GM12878 (cell line): ENCODE results near the gene UBE2O. TPM values are rescaled to one million over a fixed set of nuclear protein-coding genes. Genes with fewer than 3 reads are reported as not detected.

Experiments
- ATAC-seq: fragments of 200-7000 bp; cut with Tn5 transposase; 3 replicates; pipeline ENCODE4 v1.9.1; 2020; ENCODE audit warnings: mild to moderate bottlenecking, moderate library complexity
- BruUV-seq: library from RNA; stranded (reverse); fragments of 400-500 nt; replicated peaks from 2 replicates; lab custom pipeline; 2021; lab: Mats Ljungman, UMichigan
- CTCF ChIA-PET: fragments of 300-600 bp; sonication (Branson Sonifier 250); formaldehyde crosslinking; extraction: SDS; loops from one replicate; lab custom pipeline; 2021; ENCODE audit warnings: inconsistent platforms; lab: Yijun Ruan, JAX
- POLR2A ChIA-PET: fragments of 350-600 bp; formaldehyde crosslinking; extraction: SDS; loops from one replicate; lab custom pipeline; 2021; ENCODE audit warnings: inconsistent platforms; lab: Charles Lee
- RAD21 ChIA-PET: fragments of 300-600 bp; sonication (Branson Sonifier 250); formaldehyde crosslinking; loops from one replicate; lab custom pipeline; 2023; ENCODE audit warnings: antibody characterized with exemption; ENCODE audit not compliant: unreplicated experiment; lab: Charles Lee
- SMC1A ChIA-PET: fragments of 300-600 bp; sonication (Branson Sonifier 250); formaldehyde crosslinking; loops from one replicate; lab custom pipeline; 2023; ENCODE audit not compliant: unreplicated experiment, uncharacterized antibody; lab: Charles Lee
- DNase-seq: peaks from one replicate; pipeline ENCODE4 v3.0.0-alpha.2; 2011; ENCODE audit warnings: low read depth, low spot score
- FAIRE-seq: peaks from 3 replicates; lab custom pipeline; 2011; peaks lifted over from hg19 to GRCh38; lab: Jason Lieb, UNC
- H2AFZ ChIP-seq: 2 replicates; pipeline ENCODE4 v1.6.0; 2011; ENCODE audit warnings: low read depth, low read length, control low read depth; ENCODE audit not compliant: control insufficient read depth
- H3K27ac ChIP-seq: 2 replicates; pipeline ENCODE4 v1.5.1; 2011; ENCODE audit warnings: control low read depth; ENCODE audit not compliant: control insufficient read depth, insufficient read depth
- H3K27me3 ChIP-seq, 2 experiments: replicated peaks in 1 of 2; 2 replicates each; pipeline versions ENCODE4 v1.6.0 to v1.6.1; 2011; ENCODE audit warnings: low read length in 1 of 2; ENCODE audit not compliant: control insufficient read depth in 2 of 2, insufficient read depth in 2 of 2
- H3K36me3 ChIP-seq, 2 experiments: 2 replicates each; pipeline ENCODE4 v1.5.1; 2011; ENCODE audit warnings: low read length in 1 of 2; ENCODE audit not compliant: control insufficient read depth in 2 of 2, insufficient read depth in 2 of 2
- H3K4me1 ChIP-seq: 2 replicates; pipeline ENCODE4 v1.6.1; 2011; ENCODE audit warnings: mild to moderate bottlenecking, low read length, moderate library complexity, mixed read lengths; ENCODE audit not compliant: control insufficient read depth, insufficient read depth
- H3K4me2 ChIP-seq: 2 replicates; pipeline ENCODE4 v1.6.0; 2011; ENCODE audit warnings: control low read depth; ENCODE audit not compliant: control insufficient read depth, insufficient read depth
- H3K4me3 ChIP-seq: fragments of 200-600 bp; sonication (generic); 2 replicates; pipeline ENCODE4 v1.5.1; 2016
- H3K79me2 ChIP-seq: 2 replicates; pipeline ENCODE4 v1.6.0; 2011; ENCODE audit warnings: low read length; ENCODE audit not compliant: control insufficient read depth, insufficient read depth
- H3K9ac ChIP-seq: 2 replicates; pipeline ENCODE4 v1.8.0; 2011; ENCODE audit warnings: low read length, control low read depth, mixed read lengths; ENCODE audit not compliant: control insufficient read depth, insufficient read depth
- H3K9me3 ChIP-seq: replicated peaks from 3 replicates; pipeline ENCODE4 v1.5.1; 2011; ENCODE audit warnings: mild to moderate bottlenecking, low read length; ENCODE audit not compliant: control insufficient read depth, insufficient read depth
- H4K20me1 ChIP-seq: 2 replicates; pipeline ENCODE4 v1.6.0; 2011; ENCODE audit not compliant: control insufficient read depth, insufficient read depth
- CREM ChIP-seq: IDR thresholded peaks from 2 replicates; pipeline ENCODE4 v1.6.1; 2014; ENCODE audit warnings: antibody characterized with exemption, low read depth
- CUX1 ChIP-seq: IDR thresholded peaks from 2 replicates; pipeline ENCODE4 v1.6.1; 2012; ENCODE audit warnings: improper control_type of control experiment, low read depth, low read length; ENCODE audit not compliant: insufficient replicate concordance
- KLF5 ChIP-seq: fragments of 450-650 bp; IDR thresholded peaks from 2 replicates; pipeline ENCODE4 v1.6.1; 2014; ENCODE audit warnings: mild to moderate bottlenecking; ENCODE audit not compliant: partially characterized antibody
- ZBTB40 ChIP-seq: fragments of 450-650 bp; IDR thresholded peaks from 2 replicates; pipeline ENCODE4 v1.6.1; 2016; ENCODE audit warnings: mild to moderate bottlenecking, moderate library complexity, borderline replicate concordance
- WGBS: methylation state at CpG from one replicate; pipeline ENCODE4 v1.1.6; 2016; ENCODE audit warnings: low lambda C conversion rate; ENCODE audit not compliant: insufficient replicate concordance, insufficient coverage; ENCODE audit errors: missing lambda C conversion rate; 5-methylcytosine and 5-hydroxymethylcytosine counted together
- in situ Hi-C: fragments of 300-500 bp; cut with MboI; formaldehyde crosslinking; loops from 9 replicates; pipeline ENCODE4 v1.14.3; 2018; ENCODE audit warnings: mixed read lengths
- intact Hi-C: fragments of 100-400 bp; cut with micrococcal nuclease; formaldehyde crosslinking; loops from one replicate; pipeline ENCODE4 v1.14.2; 2022; ENCODE audit not compliant: unreplicated experiment
- polyA plus RNA-seq, 11 experiments: library from polyadenylated mRNA; depleted of rRNA in 4 of 11; unstranded in 6 of 11; stranded (reverse) in 5 of 11; fragments of >200 nt; fragmentation: Nextera tagmentation in 4 of 11; fragmentation: Illumina TruSeq in 1 of 11; extraction: Ambion mirVana in 4 of 11; extraction: Trizol in 1 of 11; gene quantifications; 1 replicate in 1 of 11; 2 replicates in 10 of 11; pipeline versions ENCODE4 v1.2.1 to v1.2.3, GENCODE V29; 2011 to 2016; ENCODE audit warnings: inconsistent platforms in 2 of 11, missing spikeins in 2 of 11, low read depth in 1 of 11
- total RNA-seq, 4 experiments: library from RNA; depleted of rRNA in 3 of 4; stranded (reverse); fragments of >200 nt in 3 of 4; fragmentation: Illumina TruSeq in 1 of 4; extraction: Trizol in 1 of 4; gene quantifications; 2 replicates each; pipeline versions ENCODE4 v1.2.1 to v1.2.3, GENCODE V29; 2013 to 2021

UBE2O gene
- total and polyA plus RNA-seq, 10 of the 15 experiments (the other 5 are each of a cell fraction or from before 2014, with no cell fraction given), result 2.1 to 39.0 (median 14.1) TPM

- TF ChIP-seq ZBTB40 (no peak), CREM (no peak), KLF5 (no peak)
These were observed 19.3 kb upstream of the UBE2O start (continued) for GRCh38 chr17:76472258-76472645.

GRCh38 chr17:76471498-76472257 lies 18.7 kb upstream of the UBE2O start:
- Histone ChIP-seq H3K27me3 (no peaks in the 10 kb centered on the region), H3K36me3 (peaks cover 3 to 13% of the 10 kb centered on the region in 2 experiments; a peak in 3 of 4 replicates), H3K9ac (no peak overlapping the region), H3K79me2 (no peaks in the 10 kb centered on the region), H3K9me3 (no peaks in the 10 kb centered on the region), H4K20me1 (no peaks in the 10 kb centered on the region), H3K4me3 (no peak overlapping the region), H3K4me2 (no peak overlapping the region), H3K27ac (no peak overlapping the region), H3K4me1 (no peaks in the 10 kb centered on the region), H2AFZ (no peak overlapping the region)
- FAIRE-seq, result no peak
- BruUV-seq, result no TSS peak
- no peak for TF ChIP-seq CUX1
- ChIA-PET CTCF (interaction anchor here (1.2 kb wide), 1 partner anchor 21 kb away, joined by 4 read pairs; no protein-coding TSS in a partner anchor), POLR2A (no interaction called here), SMC1A (no interaction called here), RAD21 (no interaction called here)
- intact Hi-C loops (no loop called here), in situ Hi-C loops (no loop called here)
- 92% methylated on average over 35 of the region's 35 CpGs for WGBS
- no peak for ATAC-seq
- no peak for DNase-seq
